HCT116 (cell line): Measurements from ENCODE around the gene GALNT15. TPM values are rescaled to one million over a fixed set of nuclear protein-coding genes. Genes with fewer than 3 reads are reported as not detected.

Experiments used
- CEBPB ChIP-seq: IDR thresholded peaks from 2 replicates; pipeline ENCODE4 v1.6.1; 2012; ENCODE audit warnings: low read depth
- ELF1 ChIP-seq: IDR thresholded peaks from 2 replicates; pipeline ENCODE4 v1.6.1; 2012; ENCODE audit warnings: low read depth, borderline replicate concordance
- SIN3A ChIP-seq: IDR thresholded peaks from 2 replicates; pipeline ENCODE4 v1.6.1; 2012; ENCODE audit warnings: low read depth
- TCF7L2 ChIP-seq: IDR thresholded peaks from 2 replicates; pipeline ENCODE4 v1.7.0; 2011; ENCODE audit warnings: borderline replicate concordance, inconsistent platforms; ENCODE audit not compliant: insufficient read depth, insufficient read length; ENCODE audit errors: extremely low read depth
- ZNF274 ChIP-seq: fragments of 200-500 bp; sonication (Bioruptor generic); IDR thresholded peaks from 2 replicates; pipeline ENCODE4 v1.6.1; 2014; ENCODE audit warnings: mild to moderate bottlenecking, low read depth, low read length, inconsistent platforms
- total RNA-seq: library from RNA; stranded (reverse); gene quantifications from one replicate; pipeline ENCODE4 v1.2.1, GENCODE V29; 2021; ENCODE audit not compliant: unreplicated experiment
- TF ChIP-seq, protein P1 (sequence below): IDR thresholded peaks from 2 replicates; pipeline ENCODE4 v1.6.1; 2011; ENCODE audit warnings: mild to moderate bottlenecking, low read length, moderate library complexity; ENCODE audit not compliant: insufficient replicate concordance; ENCODE audit errors: extremely low read depth
- TF ChIP-seq, protein P2 (sequence below): IDR thresholded peaks from 2 replicates; pipeline ENCODE4 v1.6.1; 2012; ENCODE audit warnings: low read depth

The GALNT15 gene
- total RNA-seq, 1 experiment from 2014 or later: 0.05 TPM

GRCh38 chr3:16140894-16141285 lies 33.6 kb upstream of the GALNT15 start (continued):
- TF ChIP-seq, protein P1, sequence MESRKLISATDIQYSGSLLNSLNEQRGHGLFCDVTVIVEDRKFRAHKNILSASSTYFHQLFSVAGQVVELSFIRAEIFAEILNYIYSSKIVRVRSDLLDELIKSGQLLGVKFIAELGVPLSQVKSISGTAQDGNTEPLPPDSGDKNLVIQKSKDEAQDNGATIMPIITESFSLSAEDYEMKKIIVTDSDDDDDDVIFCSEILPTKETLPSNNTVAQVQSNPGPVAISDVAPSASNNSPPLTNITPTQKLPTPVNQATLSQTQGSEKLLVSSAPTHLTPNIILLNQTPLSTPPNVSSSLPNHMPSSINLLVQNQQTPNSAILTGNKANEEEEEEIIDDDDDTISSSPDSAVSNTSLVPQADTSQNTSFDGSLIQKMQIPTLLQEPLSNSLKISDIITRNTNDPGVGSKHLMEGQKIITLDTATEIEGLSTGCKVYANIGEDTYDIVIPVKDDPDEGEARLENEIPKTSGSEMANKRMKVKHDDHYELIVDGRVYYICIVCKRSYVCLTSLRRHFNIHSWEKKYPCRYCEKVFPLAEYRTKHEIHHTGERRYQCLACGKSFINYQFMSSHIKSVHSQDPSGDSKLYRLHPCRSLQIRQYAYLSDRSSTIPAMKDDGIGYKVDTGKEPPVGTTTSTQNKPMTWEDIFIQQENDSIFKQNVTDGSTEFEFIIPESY: no peak
- TF ChIP-seq SIN3A (no peak), ZNF274 (no peak), CEBPB (no peak), ELF1 (no peak), TCF7L2 (no peak)
- TF ChIP-seq, protein P2, sequence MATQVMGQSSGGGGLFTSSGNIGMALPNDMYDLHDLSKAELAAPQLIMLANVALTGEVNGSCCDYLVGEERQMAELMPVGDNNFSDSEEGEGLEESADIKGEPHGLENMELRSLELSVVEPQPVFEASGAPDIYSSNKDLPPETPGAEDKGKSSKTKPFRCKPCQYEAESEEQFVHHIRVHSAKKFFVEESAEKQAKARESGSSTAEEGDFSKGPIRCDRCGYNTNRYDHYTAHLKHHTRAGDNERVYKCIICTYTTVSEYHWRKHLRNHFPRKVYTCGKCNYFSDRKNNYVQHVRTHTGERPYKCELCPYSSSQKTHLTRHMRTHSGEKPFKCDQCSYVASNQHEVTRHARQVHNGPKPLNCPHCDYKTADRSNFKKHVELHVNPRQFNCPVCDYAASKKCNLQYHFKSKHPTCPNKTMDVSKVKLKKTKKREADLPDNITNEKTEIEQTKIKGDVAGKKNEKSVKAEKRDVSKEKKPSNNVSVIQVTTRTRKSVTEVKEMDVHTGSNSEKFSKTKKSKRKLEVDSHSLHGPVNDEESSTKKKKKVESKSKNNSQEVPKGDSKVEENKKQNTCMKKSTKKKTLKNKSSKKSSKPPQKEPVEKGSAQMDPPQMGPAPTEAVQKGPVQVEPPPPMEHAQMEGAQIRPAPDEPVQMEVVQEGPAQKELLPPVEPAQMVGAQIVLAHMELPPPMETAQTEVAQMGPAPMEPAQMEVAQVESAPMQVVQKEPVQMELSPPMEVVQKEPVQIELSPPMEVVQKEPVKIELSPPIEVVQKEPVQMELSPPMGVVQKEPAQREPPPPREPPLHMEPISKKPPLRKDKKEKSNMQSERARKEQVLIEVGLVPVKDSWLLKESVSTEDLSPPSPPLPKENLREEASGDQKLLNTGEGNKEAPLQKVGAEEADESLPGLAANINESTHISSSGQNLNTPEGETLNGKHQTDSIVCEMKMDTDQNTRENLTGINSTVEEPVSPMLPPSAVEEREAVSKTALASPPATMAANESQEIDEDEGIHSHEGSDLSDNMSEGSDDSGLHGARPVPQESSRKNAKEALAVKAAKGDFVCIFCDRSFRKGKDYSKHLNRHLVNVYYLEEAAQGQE: no peak
- TF ChIP-seq, all 23 proteins: peak for 0
